K562 (cell line): ENCODE data around the gene AXIN2. TPM values are rescaled to one million over a fixed set of nuclear protein-coding genes. Genes with fewer than 3 reads are reported as not detected.

Source experiments
- ATAC-seq: fragments of 200-7000 bp; cut with Tn5 transposase; 3 replicates; pipeline ENCODE4 v1.9.1; 2020; ENCODE audit warnings: moderate library complexity
- BruUV-seq: library from RNA; stranded (reverse); fragments of 400-500 nt; replicated peaks from 2 replicates; lab custom pipeline; 2021; lab: Mats Ljungman, UMichigan
- CTCF ChIA-PET: fragments of 300-600 bp; formaldehyde crosslinking; extraction: SDS; loops from one replicate; lab custom pipeline; 2021; ENCODE audit warnings: low intra/inter-chr PET ratio; lab: Yijun Ruan, JAX
- POLR2A ChIA-PET: fragments of 300-600, 350-650 bp; sonication (Branson Sonifier 250); formaldehyde crosslinking; extraction: SDS; loops from one replicate; lab custom pipeline; 2021; ENCODE audit warnings: antibody characterized with exemption, inconsistent platforms; lab: Yijun Ruan, JAX
- DNase-seq, 4 experiments: peaks; one replicate each; pipeline versions ENCODE4 v3.0.0 to v3.0.0-alpha.2; 2011 to 2018; ENCODE audit warnings: low spot score in 3 of 4, mixed read lengths in 3 of 4; ENCODE audit errors: extremely low read depth in 1 of 4
- FAIRE-seq: peaks from 2 replicates; lab custom pipeline; 2011; peaks lifted over from hg19 to GRCh38; lab: Jason Lieb, UNC
- H2AFZ ChIP-seq: 2 replicates; pipeline ENCODE4 v1.6.0; 2011; ENCODE audit warnings: low read depth, low read length, control low read depth, inconsistent platforms
- H3K27ac ChIP-seq: fragments of 200-600 bp; 3 replicates; pipeline ENCODE4 v1.8.0; 2011; ENCODE audit warnings: low read depth, mild to moderate bottlenecking, control low read depth, inconsistent platforms, low read length, moderate library complexity, mixed read lengths; ENCODE audit errors: extremely low read depth
- H3K27me3 ChIP-seq, 2 experiments: fragments of 300-600 bp in 1 of 2; 2 replicates in 1 of 2; 3 replicates in 1 of 2; pipeline versions ENCODE4 v1.6.0 to v1.8.0; 2011; ENCODE audit warnings: inconsistent platforms in 2 of 2, low read length in 2 of 2, mild to moderate bottlenecking in 1 of 2, mixed read lengths in 1 of 2, moderate library complexity in 1 of 2; ENCODE audit not compliant: control insufficient read depth in 2 of 2, insufficient read depth in 2 of 2
- H3K36me3 ChIP-seq: fragments of 300-600 bp; 3 replicates; pipeline ENCODE4 v1.8.0; 2011; ENCODE audit warnings: mild to moderate bottlenecking, low read length, inconsistent platforms; ENCODE audit not compliant: control insufficient read depth, insufficient read depth
- H3K4me1 ChIP-seq, 2 experiments: fragments of 200-600 bp in 1 of 2; replicated peaks in 1 of 2; 2 replicates in 1 of 2; 3 replicates in 1 of 2; pipeline versions ENCODE4 v1.5.1 to v1.8.0; 2011; ENCODE audit warnings: inconsistent platforms in 2 of 2, low read length in 2 of 2, mild to moderate bottlenecking in 1 of 2, mixed read lengths in 1 of 2, moderate library complexity in 1 of 2; ENCODE audit not compliant: control insufficient read depth in 2 of 2, insufficient read depth in 2 of 2
- H3K4me2 ChIP-seq: 2 replicates; pipeline ENCODE4 v1.6.1; 2011; ENCODE audit warnings: low read length, control low read depth, inconsistent platforms, mixed read lengths; ENCODE audit not compliant: insufficient read depth
- H3K4me3 ChIP-seq: fragments of 200-600 bp; sonication (generic), shearing (Covaris generic); 2 replicates; pipeline ENCODE4 v1.5.1; 2016; ENCODE audit warnings: control low read depth, inconsistent platforms
- H3K79me2 ChIP-seq: fragments of 200-600 bp; 3 replicates; pipeline ENCODE4 v1.8.0; 2011; ENCODE audit warnings: low read length, inconsistent platforms; ENCODE audit not compliant: control insufficient read depth, insufficient read depth
- H3K9ac ChIP-seq, 2 experiments: 2 replicates each; pipeline versions ENCODE4 v1.6.0 to v1.6.1; 2011; ENCODE audit warnings: low read depth in 2 of 2, low read length in 2 of 2, control low read depth in 1 of 2, inconsistent platforms in 1 of 2, mild to moderate bottlenecking in 1 of 2, mixed read lengths in 1 of 2; ENCODE audit not compliant: insufficient read depth in 1 of 2
- H3K9me1 ChIP-seq: one replicate; pipeline ENCODE4 v1.6.0; 2011; ENCODE audit warnings: inconsistent platforms, mild to moderate bottlenecking, low read length, moderate library complexity; ENCODE audit not compliant: control insufficient read depth, insufficient read depth
- H3K9me3 ChIP-seq: replicated peaks from 2 replicates; pipeline ENCODE4 v1.5.1; 2011; ENCODE audit warnings: low read depth, low read length, inconsistent platforms; ENCODE audit not compliant: control insufficient read depth, insufficient read depth
- H4K20me1 ChIP-seq: replicated peaks from 2 replicates; pipeline ENCODE4 v1.6.1; 2011; ENCODE audit warnings: low read length, inconsistent platforms, mixed read lengths; ENCODE audit not compliant: control insufficient read depth, insufficient read depth
- E2F6 ChIP-seq, 2 experiments: IDR thresholded peaks; 2 replicates each; pipeline ENCODE4 v1.6.1; 2011; ENCODE audit warnings: borderline replicate concordance in 1 of 2, control low read depth in 1 of 2, low read depth in 1 of 2, low read length in 1 of 2, mild to moderate bottlenecking in 1 of 2, mixed read lengths in 1 of 2, moderate library complexity in 1 of 2; ENCODE audit not compliant: insufficient read depth in 1 of 2, insufficient read length in 1 of 2, poor library complexity in 1 of 2, severe bottlenecking in 1 of 2; ENCODE audit errors: extremely low read depth in 1 of 2
- ETV6 ChIP-seq, 3 experiments: fragments of 150-350 bp in 1 of 3; sonication (generic) in 1 of 3; formaldehyde crosslinking in 1 of 3; IDR thresholded peaks; 2 replicates each; pipeline versions ENCODE4 v1.6.1 to v1.8.0; 2014 to 2022; ENCODE audit warnings: borderline replicate concordance in 2 of 3, low read depth in 2 of 3, antibody characterized with exemption in 1 of 3, low read length in 1 of 3, mild to moderate bottlenecking in 1 of 3, missing genetic modification reagents in 1 of 3
- FOXK1 ChIP-seq: sonication (generic); formaldehyde crosslinking; IDR thresholded peaks from 2 replicates; pipeline ENCODE4 v1.8.0; 2022; ENCODE audit warnings: missing genetic modification reagents, mild to moderate bottlenecking, borderline replicate concordance
- FOXK2 ChIP-seq, 2 experiments: fragments of 450-650 bp; IDR thresholded peaks in 1 of 2; conservative IDR thresholded peaks in 1 of 2; 2 replicates each; pipeline ENCODE4 v1.6.1; 2016; ENCODE audit warnings: low read depth in 2 of 2, mild to moderate bottlenecking in 1 of 2
- GTF2F1 ChIP-seq: IDR thresholded peaks from 2 replicates; pipeline ENCODE4 v1.6.1; 2011; ENCODE audit warnings: low read depth, low read length, improper control_type of control experiment
- HMGN3 ChIP-seq: IDR thresholded peaks from 2 replicates; pipeline ENCODE4 v1.6.1; 2011; ENCODE audit warnings: borderline replicate concordance, low read depth, mild to moderate bottlenecking, mixed read lengths, low read length; ENCODE audit not compliant: insufficient read length; ENCODE audit errors: extremely low read depth
- HNRNPH1 ChIP-seq: fragments of 200-400 bp; formaldehyde crosslinking; optimal IDR thresholded peaks from 2 replicates; pipeline ENCODE3; 2017; ENCODE audit warnings: low read depth, mild to moderate bottlenecking, low read length, moderate library complexity
- KLF1 ChIP-seq: fragments of 450-650 bp; IDR thresholded peaks from 2 replicates; pipeline ENCODE4 v1.6.1; 2016; ENCODE audit warnings: missing genetic modification characterization, missing compliant biosample characterization
- MEF2A ChIP-seq: IDR thresholded peaks from 2 replicates; pipeline ENCODE4 v1.6.1; 2011; ENCODE audit warnings: low read depth, mild to moderate bottlenecking, low read length, moderate library complexity; ENCODE audit not compliant: control insufficient read depth
- PHB ChIP-seq: fragments of 250-450 bp; sonication (Bioruptor Pico); IDR thresholded peaks from 2 replicates; pipeline ENCODE4 v1.5.0; 2021
- PTTG1 ChIP-seq: fragments of 450-650 bp; IDR thresholded peaks from 2 replicates; pipeline ENCODE4 v1.6.1; 2016; ENCODE audit warnings: low read depth, mild to moderate bottlenecking, missing genetic modification characterization, missing compliant biosample characterization
- SUPT5H ChIP-seq: fragments of 450-650 bp; IDR thresholded peaks from 2 replicates; pipeline ENCODE4 v1.6.1; 2016
- ZNF134 ChIP-seq: fragments of 250-450 bp; sonication (Bioruptor Pico); conservative IDR thresholded peaks from 2 replicates; pipeline ENCODE4 v1.4.0; 2020
- ZNF274 ChIP-seq: IDR thresholded peaks from 2 replicates; pipeline ENCODE4 v1.6.1; 2011; ENCODE audit warnings: low read depth, mild to moderate bottlenecking, low read length, moderate library complexity, borderline replicate concordance
- ZNF77 ChIP-seq: fragments of 250-450 bp; sonication (Bioruptor Pico); IDR thresholded peaks from 2 replicates; pipeline ENCODE4 v1.5.0; 2020
- ZNF778 ChIP-seq: fragments of 450-650 bp; formaldehyde crosslinking; IDR thresholded peaks from 2 replicates; pipeline ENCODE4 v1.4.0; 2020; ENCODE audit warnings: mild to moderate bottlenecking, moderate library complexity
- WGBS: fragments of 100-300 bp; shearing (Covaris generic); methylation state at CpG from one replicate; pipeline ENCODE4 v1.1.6; 2016; ENCODE audit warnings: low coverage, mixed read lengths; ENCODE audit not compliant: insufficient coverage; ENCODE audit errors: missing lambda C conversion rate; 5-methylcytosine and 5-hydroxymethylcytosine counted together
- in situ Hi-C: fragments of 300-500 bp; cut with MboI; formaldehyde crosslinking; loops from 4 replicates; pipeline ENCODE4 v1.15.0; 2018; ENCODE audit warnings: inconsistent platforms, mixed read lengths
- intact Hi-C: fragments of 100-400 bp; cut with micrococcal nuclease; formaldehyde crosslinking; loops from 2 replicates; pipeline ENCODE4 v1.14.2; 2022
- polyA plus RNA-seq, 8 experiments: library from polyadenylated mRNA; depleted of rRNA in 4 of 8; stranded (reverse) in 5 of 8; unstranded in 3 of 8; fragments of >200 nt; fragmentation: Nextera tagmentation in 2 of 8; fragmentation: Illumina TruSeq in 1 of 8; extraction: Ambion mirVana in 2 of 8; extraction: Trizol in 1 of 8; gene quantifications; 2 replicates each; pipeline versions ENCODE4 v1.2.1 to v1.2.3, GENCODE V29; 2011 to 2014; ENCODE audit warnings: inconsistent platforms in 1 of 8, missing spikeins in 1 of 8
- total RNA-seq, 7 experiments: library from RNA; depleted of rRNA in 6 of 7; stranded (reverse); fragments of >200 nt in 6 of 7; fragmentation: Illumina TruSeq in 2 of 7; extraction: Trizol in 2 of 7; gene quantifications; 2 replicates each; pipeline versions ENCODE4 v1.2.1 to v1.2.3, GENCODE V29; 2011 to 2021; ENCODE audit warnings: low replicate concordance in 1 of 7

Gene AXIN2
- total and polyA plus RNA-seq, 9 of the 15 experiments (the other 6 are each of a cell fraction or from before 2014, with no cell fraction given), result 0.21 to 3.3 (median 1.2) TPM

DNA sequence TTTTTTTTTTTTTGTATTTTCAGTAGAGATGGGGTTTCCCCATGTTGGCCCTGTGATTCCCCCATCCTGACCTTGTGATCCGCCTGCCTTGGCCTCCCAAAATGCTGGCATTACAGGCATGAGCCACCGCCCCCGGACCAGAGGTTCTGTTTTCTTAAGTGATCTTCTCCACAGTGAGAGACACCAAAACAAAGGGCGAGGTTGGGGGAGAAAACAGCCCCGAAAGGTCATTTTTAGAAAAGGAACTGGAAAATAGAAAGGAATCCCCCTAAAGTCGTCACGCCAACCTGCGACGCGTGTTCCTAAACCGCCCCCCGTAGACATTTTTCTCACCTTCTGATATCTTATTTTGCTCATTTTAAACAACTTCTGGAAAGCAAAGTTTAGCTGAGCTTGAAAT, 6.1 kb upstream of the AXIN2 start:
- H3K27me3 ChIP-seq, result peaks cover 18 to 33% of the 10 kb centered on the region in 2 experiments; a peak in 4 of 5 replicates
- H2AFZ ChIP-seq, result no peak overlapping the region
- DNase-seq, result no peak
- WGBS, result 33% methylated on average over 12 of the region's 12 CpGs
- intact Hi-C loops (no loop called here), in situ Hi-C loops (no loop called here)
- H3K36me3 ChIP-seq, result no peaks in the 10 kb centered on the region
- ChIA-PET CTCF (no interaction called here), POLR2A (interaction anchor here (0.6 kb wide), 1 partner anchor 1258 kb away, joined by 3 read pairs; no protein-coding TSS in a partner anchor)
- H3K9ac ChIP-seq, result no peak overlapping the region
- no peak overlapping the region for H3K4me2 ChIP-seq
- ATAC-seq, result no peak
- H3K4me1 ChIP-seq, result peaks cover 0 to 2% of the 10 kb centered on the region in 2 experiments; a peak in 2 of 5 replicates
- TF ChIP-seq PTTG1, result no peak
- no peaks in the 10 kb centered on the region for H3K79me2 ChIP-seq
- H4K20me1 ChIP-seq, result 0 out of 2 replicates have a peak, but pooled peaks cover 4% of the 10 kb centered on the region
- no peak for FAIRE-seq
- H3K9me1 ChIP-seq, result no peaks in the 10 kb centered on the region
- H3K4me3 ChIP-seq, result no peak overlapping the region
- no peak overlapping the region for H3K27ac ChIP-seq
- no TSS peak for BruUV-seq
- no peaks in the 10 kb centered on the region for H3K9me3 ChIP-seq

DNA sequence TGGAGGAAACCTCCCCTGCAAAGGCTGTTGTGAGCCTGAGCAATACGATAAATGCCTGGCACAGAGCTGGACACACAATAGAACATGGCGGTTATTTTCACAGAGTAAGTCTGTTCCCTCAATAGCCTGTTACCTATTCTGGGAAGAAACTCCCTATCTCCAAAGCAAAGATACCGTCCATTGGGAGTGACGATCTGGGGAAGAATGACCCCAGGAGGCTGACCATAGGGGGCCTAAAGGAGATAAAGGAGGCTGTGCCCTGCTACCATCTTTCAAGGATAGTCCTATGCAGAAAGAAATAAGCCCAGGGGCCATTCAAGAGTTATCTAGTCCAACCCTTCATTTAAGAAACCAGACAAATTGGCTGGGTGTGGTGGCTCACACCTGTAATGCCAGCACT, 4.1 kb upstream of the AXIN2 start:
- intact Hi-C loops, result no loop called here
- H3K9me3 ChIP-seq, result no peaks in the 10 kb centered on the region
- H3K36me3 ChIP-seq, result no peaks in the 10 kb centered on the region
- H3K4me3 ChIP-seq, result no peak overlapping the region
- no peaks in the 10 kb centered on the region for H3K79me2 ChIP-seq
- H3K9me1 ChIP-seq, result no peaks in the 10 kb centered on the region
- DNase-seq, result no peak
- H3K27me3 ChIP-seq, result peaks cover 16 to 30% of the 10 kb centered on the region in 2 experiments; a peak in 4 of 5 replicates
- POLR2A ChIA-PET, result no interaction called here
- H3K27ac ChIP-seq, result no peak overlapping the region
- WGBS, result 9% methylated on average over 4 of the region's 4 CpGs
- in situ Hi-C loops, result no loop called here
- H2AFZ ChIP-seq, result no peak overlapping the region
- peaks cover 4 to 8% of the 10 kb centered on the region in 2 experiments; a peak in 4 of 5 replicates for H3K4me1 ChIP-seq
- H3K9ac ChIP-seq, result no peak overlapping the region
- CTCF ChIA-PET, result no interaction called here
- FAIRE-seq, result no peak
- ATAC-seq, result no peak
- 0 out of 2 replicates have a peak, but pooled peaks cover 4% of the 10 kb centered on the region for H4K20me1 ChIP-seq
- BruUV-seq, result no TSS peak
- H3K4me2 ChIP-seq, result no peak overlapping the region
- TF ChIP-seq GTF2F1 (no peak), ZNF778 (CRISPR knock-in tag) (no peak), PHB (no peak), ZNF77 (no peak), HNRNPH1 (no peak), KLF1 (tag) (no peak), FOXK1 (no peak), SUPT5H (no peak), FOXK2 (conservative IDR thresholded peaks at IDR 0.05 in 1 of 2, IDR thresholded peaks at IDR 0.05 in 1 of 2; ENCODE audit: low read depth in 2 of 2) (no peak), MEF2A (no peak), ZNF134 (CRISPR knock-in tag) (no peak), HMGN3 (no peak), ZNF274 (no peak), E2F6 (IDR thresholded peaks at IDR 0.05; ENCODE audit: borderline replicate concordance in 1 of 2, extremely low read depth in 1 of 2, insufficient read depth in 1 of 2, insufficient read length in 1 of 2, low read depth in 1 of 2, low read length in 1 of 2, poor library complexity in 1 of 2, severe bottlenecking in 1 of 2) (no peak), ETV6 (IDR thresholded peaks at IDR 0.05; ENCODE audit: borderline replicate concordance in 1 of 2, low read depth in 2 of 2, low read length in 1 of 2) (no peak), ETV6 (CRISPR knock-in tag; IDR thresholded peaks at IDR 0.05; ENCODE audit: borderline replicate concordance) (no peak)
